GM08714 (cell line): ENCODE results near the gene CORO1A.
"Not testable (repeated sequence)": the region's sequence is repeated elsewhere in the genome, so short reads cannot be mapped to it uniquely, and the experiment has no call there.

Source experiments
- H3K4me3 ChIP-seq: fragments of 200-500 bp; sonication (Bioruptor generic); 2 replicates; pipeline ENCODE4 v1.5.1; 2014; ENCODE audit warnings: mild to moderate bottlenecking, low read length, inconsistent platforms
- ZNF274 ChIP-seq: IDR thresholded peaks from 2 replicates; pipeline ENCODE4 v1.6.1; 2012; ENCODE audit warnings: mild to moderate bottlenecking, low read depth, low read length

Gene CORO1A

GRCh38 chr16:30185683-30186421, 2.5 kb downstream of the CORO1A start:
- no peak for TF ChIP-seq ZNF274
- H3K4me3 ChIP-seq, result peak overlapping the region; percentile 77; the same call in 1 of the 2 replicates

DNA sequence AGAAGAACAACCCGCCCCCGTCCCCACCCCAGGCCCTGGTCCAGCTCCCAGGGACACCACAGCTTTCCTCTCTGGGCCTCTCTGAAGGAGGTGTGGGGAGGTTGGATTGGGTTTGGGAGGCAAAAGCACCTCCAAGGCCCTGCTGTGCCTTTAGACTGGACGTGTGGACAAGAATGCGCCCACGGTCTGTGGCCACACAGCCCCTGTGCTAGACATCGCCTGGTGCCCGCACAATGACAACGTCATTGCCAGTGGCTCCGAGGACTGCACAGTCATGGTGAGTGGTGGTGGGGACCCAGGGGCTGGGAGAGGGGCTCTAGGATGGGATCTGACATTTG, 3.0 kb downstream of the CORO1A start:
- TF ChIP-seq ZNF274, result no peak

GRCh38 chr16:30186782-30187555, 3.6 kb downstream of the CORO1A start:
- peak overlapping the region; percentile 61; the same call in 1 of the 2 replicates for H3K4me3 ChIP-seq
- no peak for TF ChIP-seq ZNF274

More for the DNA sequence above, 3.0 kb downstream of the CORO1A start:
- H3K4me3 ChIP-seq, result peak overlapping the region; percentile 61; the same call in 1 of the 2 replicates

DNA sequence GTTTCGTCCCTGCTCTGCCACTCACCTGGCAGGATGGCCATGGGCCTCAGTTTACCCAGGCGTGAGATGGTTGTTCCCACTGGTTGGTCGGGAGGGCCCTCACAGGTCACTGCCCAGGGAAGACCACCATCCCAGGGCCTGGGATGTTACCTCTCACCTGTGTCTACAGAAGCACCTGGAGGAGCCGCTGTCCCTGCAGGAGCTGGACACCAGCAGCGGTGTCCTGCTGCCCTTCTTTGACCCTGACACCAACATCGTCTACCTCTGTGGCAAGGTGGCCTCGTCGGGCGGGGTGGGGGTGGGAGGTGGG, 4.1 kb downstream of the CORO1A start:
- no peak overlapping the region; the same call in 1 of the 2 replicates for H3K4me3 ChIP-seq
- TF ChIP-seq ZNF274, result no peak

DNA sequence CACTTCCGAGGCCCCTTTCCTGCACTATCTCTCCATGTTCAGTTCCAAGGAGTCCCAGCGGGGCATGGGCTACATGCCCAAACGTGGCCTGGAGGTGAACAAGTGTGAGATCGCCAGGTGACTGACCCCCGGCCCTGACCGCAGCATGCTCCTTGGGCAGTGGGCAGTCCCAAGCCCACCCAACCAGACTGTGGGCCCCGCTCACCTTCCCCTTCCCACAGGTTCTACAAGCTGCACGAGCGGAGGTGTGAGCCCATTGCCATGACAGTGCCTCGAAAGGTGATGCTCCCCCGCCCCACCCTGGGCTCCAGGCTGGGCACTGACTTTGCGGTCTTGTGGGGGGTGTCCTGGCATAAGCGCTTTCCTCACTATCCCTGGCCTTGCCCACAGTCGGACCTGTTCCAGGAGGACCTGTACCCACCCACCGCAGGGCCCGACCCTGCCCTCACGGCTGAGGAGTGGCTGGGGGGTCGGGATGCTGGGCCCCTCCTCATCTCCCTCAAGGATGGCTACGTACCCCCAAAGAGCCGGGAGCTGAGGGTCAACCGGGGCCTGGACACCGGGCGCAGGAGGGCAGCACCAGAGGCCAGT, 4.7 kb downstream of the CORO1A start:
- H3K4me3 ChIP-seq, result no peak overlapping the region
- no peak for TF ChIP-seq ZNF274

DNA sequence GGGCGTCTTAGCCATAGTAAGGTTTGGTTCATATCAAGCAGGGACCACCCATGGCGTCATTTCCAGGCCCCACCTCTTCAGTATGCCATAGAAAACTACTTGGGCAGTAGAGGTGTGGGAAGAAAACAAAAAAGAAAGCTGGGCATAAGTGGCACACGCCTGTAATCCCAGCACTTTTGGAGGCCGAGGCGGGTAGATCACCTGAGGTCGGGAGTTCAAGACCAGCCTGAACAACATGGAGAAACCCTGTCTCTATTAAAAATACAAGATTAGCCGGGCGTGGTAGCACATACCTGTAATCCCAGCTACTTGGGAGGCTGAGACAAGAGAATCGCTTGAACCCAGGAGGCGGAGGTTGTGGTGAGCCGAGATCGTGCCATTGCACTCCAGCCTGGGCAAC, 7.8 kb downstream of the CORO1A start:
- not testable (repeated sequence) for H3K4me3 ChIP-seq

DNA sequence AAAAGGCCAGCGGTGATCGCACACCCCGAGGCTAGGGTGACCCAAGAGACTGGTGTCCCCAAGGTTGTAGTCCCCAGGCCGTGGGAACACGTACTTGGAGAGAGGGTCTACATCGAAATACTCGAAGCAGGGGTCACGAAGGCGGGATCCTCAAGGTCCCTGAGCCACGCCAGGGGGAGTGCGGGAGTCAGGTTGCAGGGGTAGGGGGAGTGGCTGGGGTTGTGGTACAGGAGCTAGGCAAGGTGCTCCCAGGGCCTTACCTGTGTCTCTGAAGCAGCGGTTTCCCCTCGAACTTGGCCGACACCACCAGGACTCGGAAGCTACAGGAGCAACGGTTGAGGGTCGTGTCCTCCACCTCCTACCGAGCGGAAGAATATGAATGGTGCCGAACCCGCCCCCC, 9.7 kb downstream of the CORO1A start:
- not testable (repeated sequence) for H3K4me3 ChIP-seq

DNA sequence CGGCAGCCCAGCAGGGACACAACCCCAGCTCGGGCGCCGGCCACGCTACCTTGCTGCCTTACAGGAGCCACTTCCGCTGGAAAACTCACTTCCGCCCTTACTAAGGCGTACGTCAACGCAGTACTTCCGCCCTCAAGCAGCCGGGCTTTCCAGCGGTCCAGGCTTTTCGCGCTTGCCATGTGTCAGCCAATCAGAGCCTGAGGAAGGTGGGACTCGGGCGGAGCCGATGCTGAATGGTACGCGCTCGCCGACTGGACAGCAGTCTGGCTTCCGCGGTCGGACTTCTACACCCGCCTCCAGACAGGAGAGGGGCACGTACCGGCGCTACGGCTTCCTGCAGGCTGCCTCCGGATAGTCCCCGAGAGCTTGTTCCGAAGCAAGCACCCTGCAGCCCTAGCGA, 10.2 kb downstream of the CORO1A start, which contains the start of the genes BOLA2B and SLX1A:
TSS of gene BOLA2B (minus strand) at position 52 of the 400 bp plus-strand sequence. CDS start 71 bp downstream, outside the sequence.
TSS of gene SLX1A (plus strand) at position 261 of the 400 bp plus-strand sequence. CDS start 210 bp downstream, outside the sequence.
- H3K4me3 ChIP-seq, result peak within 1 kb of the TSS; percentile 39; the same call in 1 of the 2 replicates

- peak overlapping the region; percentile 39; the same call in 1 of the 2 replicates for H3K4me3 ChIP-seq
Observed at GRCh38 chr16:30194172-30194925, 10.9 kb downstream of the CORO1A start.

GRCh38 chr16:30197001-30197400, 13.6 kb downstream of the CORO1A start:
- not testable (repeated sequence) for H3K4me3 ChIP-seq

GRCh38 chr16:30199049-30199448, 15.6 kb downstream of the CORO1A start, which contains the start of gene SULT1A3:
SULT1A3 (plus strand) TSS chr16:30199255; CDS start chr16:30200729, 1,474 bp downstream.
- not testable (repeated sequence) for H3K4me3 ChIP-seq

- H3K4me3 ChIP-seq, result not testable (repeated sequence)
Observed at GRCh38 chr16:30199608-30200343, 16.4 kb downstream of the CORO1A start.

GRCh38 chr16:30205541-30206236, 22.3 kb downstream of the CORO1A start:
- H3K4me3 ChIP-seq, result not testable (repeated sequence)

DNA sequence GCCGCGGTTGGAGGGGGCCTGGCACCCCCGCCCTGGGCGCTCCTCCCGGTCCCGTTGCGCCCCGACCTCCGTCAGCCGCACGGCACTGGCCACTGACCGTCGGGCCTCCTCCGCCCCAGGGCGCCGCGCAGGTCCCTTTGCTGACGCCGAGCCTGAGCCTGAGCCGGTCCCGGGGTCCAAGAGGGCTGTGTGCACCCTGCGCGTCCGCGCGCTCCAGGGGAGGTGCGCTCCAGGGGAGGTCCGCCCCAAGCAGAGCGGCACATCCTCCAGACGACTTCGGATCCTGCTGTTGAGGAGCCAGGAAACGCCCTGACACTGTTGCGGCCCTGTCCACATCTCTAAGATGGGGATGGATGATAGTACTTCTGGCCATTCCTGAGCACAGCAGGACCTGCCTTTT, 22.9 kb downstream of the CORO1A start:
- not testable (repeated sequence) for H3K4me3 ChIP-seq

DNA sequence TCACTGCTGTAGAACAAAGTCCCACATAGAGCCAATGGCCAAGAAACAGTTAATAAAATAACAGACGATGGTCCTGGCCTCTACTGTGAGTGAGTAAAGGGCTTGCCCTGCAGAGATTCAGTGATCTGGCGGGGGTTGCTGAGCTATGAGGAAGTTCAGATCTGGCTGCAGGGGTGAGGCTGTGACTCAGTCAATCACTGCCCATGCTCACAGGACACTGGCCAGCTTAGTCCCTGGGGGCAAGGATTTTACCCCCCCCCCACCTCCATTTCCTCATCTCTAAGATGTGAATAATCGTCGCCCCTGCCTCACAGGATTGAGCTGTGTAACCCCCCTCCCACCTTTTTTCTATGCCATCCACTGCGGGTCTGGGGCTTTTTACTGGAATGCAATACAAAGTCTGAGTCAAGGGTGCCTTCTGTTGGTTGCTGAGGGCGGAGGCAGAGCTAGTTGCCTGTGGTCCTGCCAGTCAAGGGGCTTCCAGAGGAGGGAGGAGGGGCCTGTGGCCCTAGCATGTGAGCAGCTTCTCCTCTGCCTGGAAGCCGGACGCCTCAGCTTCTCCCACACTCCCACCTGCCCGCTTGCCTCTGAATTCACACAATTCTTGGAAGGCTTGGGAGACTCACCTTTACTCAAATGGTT, 23.8 kb downstream of the CORO1A start:
- not testable (repeated sequence) for H3K4me3 ChIP-seq

- H3K4me3 ChIP-seq, result not testable (repeated sequence)
Observed at GRCh38 chr16:30209032-30209431, 25.6 kb downstream of the CORO1A start.

DNA sequence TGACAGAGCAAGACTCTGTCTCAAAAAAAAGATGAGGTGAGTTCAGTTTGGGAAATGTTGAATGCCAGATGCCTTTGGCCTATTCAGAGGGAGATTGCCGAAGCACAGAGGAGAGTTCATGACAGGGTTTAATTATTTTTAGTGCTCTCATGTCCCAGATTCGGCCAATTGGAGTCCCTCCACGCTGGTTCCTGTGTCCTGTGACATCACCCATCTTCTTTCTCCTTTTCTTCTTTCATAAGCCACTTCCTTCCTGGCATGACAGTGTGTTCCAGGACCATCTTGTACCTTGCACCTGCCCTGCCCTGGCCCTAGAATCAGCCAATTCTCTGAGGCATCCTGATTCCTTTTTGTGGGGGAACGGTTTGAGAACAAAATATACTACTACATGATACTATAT, 28.0 kb downstream of the CORO1A start:
- not testable (repeated sequence) for H3K4me3 ChIP-seq

- H3K4me3 ChIP-seq, result not testable (repeated sequence)
Observed at GRCh38 chr16:30217082-30217481, 33.7 kb downstream of the CORO1A start.
